Activated CD8-positive, alpha-beta T cell treated with anti-CD3 and anti-CD28 coated beads, Interleukin-2, amount 10 ng/mL, durations not matched to agents 7 days and 5 days (primary cell): Measurements from ENCODE around the gene PLEKHG2. TPM values are rescaled to one million over a fixed set of nuclear protein-coding genes. Genes with fewer than 3 reads are reported as not detected.
A peak's percentile ranks its signal among the peaks of the same experiment; 100 is the strongest.

Experiments
- ATAC-seq: fragments of 150-1000 bp; cut with Tn5 transposase; one replicate; pipeline ENCODE4 v1.10.0; 2021; ENCODE audit warnings: moderate library complexity
- CTCF ChIA-PET: fragments of 350-600 bp; sonication (Branson Sonifier 250); formaldehyde crosslinking; loops from one replicate; lab custom pipeline; 2021; ENCODE audit warnings: antibody characterized with exemption; lab: Charles Lee
- POLR2A ChIA-PET: fragments of 350-600 bp; sonication (Branson Sonifier 250); formaldehyde crosslinking; loops from one replicate; lab custom pipeline; 2021; ENCODE audit warnings: antibody characterized with exemption; lab: Charles Lee
- DNase-seq: peaks from one replicate; pipeline ENCODE4 v3.0.0-alpha.2; 2020
- H3K27ac Mint-ChIP-seq: one replicate; pipeline ENCODE4 v1.8.0; 2021; ENCODE audit warnings: mild to moderate bottlenecking, mixed read lengths
- H3K27me3 Mint-ChIP-seq: one replicate; pipeline ENCODE4 v1.8.0; 2021; ENCODE audit warnings: low read depth, mixed read lengths
- H3K36me3 Mint-ChIP-seq: one replicate; pipeline ENCODE4 v1.8.0; 2021; ENCODE audit warnings: low read depth, mixed read lengths
- H3K4me1 Mint-ChIP-seq: one replicate; pipeline ENCODE4 v1.8.0; 2021; ENCODE audit warnings: low read depth, mixed read lengths
- H3K4me3 Mint-ChIP-seq: one replicate; pipeline ENCODE4 v1.8.0; 2021; ENCODE audit warnings: mild to moderate bottlenecking, mixed read lengths
- H3K9me3 Mint-ChIP-seq: one replicate; pipeline ENCODE4 v1.8.0; 2022; ENCODE audit warnings: mixed read lengths; ENCODE audit not compliant: insufficient read depth
- total RNA-seq, 2 experiments: library from RNA; stranded (reverse); gene quantifications; one replicate each; pipeline ENCODE4 v1.2.3, GENCODE V29; 2021

Gene PLEKHG2, protein sequence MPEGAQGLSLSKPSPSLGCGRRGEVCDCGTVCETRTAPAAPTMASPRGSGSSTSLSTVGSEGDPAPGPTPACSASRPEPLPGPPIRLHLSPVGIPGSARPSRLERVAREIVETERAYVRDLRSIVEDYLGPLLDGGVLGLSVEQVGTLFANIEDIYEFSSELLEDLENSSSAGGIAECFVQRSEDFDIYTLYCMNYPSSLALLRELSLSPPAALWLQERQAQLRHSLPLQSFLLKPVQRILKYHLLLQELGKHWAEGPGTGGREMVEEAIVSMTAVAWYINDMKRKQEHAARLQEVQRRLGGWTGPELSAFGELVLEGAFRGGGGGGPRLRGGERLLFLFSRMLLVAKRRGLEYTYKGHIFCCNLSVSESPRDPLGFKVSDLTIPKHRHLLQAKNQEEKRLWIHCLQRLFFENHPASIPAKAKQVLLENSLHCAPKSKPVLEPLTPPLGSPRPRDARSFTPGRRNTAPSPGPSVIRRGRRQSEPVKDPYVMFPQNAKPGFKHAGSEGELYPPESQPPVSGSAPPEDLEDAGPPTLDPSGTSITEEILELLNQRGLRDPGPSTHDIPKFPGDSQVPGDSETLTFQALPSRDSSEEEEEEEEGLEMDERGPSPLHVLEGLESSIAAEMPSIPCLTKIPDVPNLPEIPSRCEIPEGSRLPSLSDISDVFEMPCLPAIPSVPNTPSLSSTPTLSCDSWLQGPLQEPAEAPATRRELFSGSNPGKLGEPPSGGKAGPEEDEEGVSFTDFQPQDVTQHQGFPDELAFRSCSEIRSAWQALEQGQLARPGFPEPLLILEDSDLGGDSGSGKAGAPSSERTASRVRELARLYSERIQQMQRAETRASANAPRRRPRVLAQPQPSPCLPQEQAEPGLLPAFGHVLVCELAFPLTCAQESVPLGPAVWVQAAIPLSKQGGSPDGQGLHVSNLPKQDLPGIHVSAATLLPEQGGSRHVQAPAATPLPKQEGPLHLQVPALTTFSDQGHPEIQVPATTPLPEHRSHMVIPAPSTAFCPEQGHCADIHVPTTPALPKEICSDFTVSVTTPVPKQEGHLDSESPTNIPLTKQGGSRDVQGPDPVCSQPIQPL (N-terminal part only)
- 10 to 100 TPM; 64.4 to 68.5 TPM for total RNA-seq

GRCh38 chr19:39412100-39412866, at the start of gene PLEKHG2:
TSS of gene PLEKHG2 (plus strand) at chr19:39412669. CDS start at chr19:39414087, 1,418 bp downstream.
- ATAC-seq: peak; percentile 63
- peaks cover 48% of the 10 kb centered on the region for H3K36me3 Mint-ChIP-seq

DNA sequence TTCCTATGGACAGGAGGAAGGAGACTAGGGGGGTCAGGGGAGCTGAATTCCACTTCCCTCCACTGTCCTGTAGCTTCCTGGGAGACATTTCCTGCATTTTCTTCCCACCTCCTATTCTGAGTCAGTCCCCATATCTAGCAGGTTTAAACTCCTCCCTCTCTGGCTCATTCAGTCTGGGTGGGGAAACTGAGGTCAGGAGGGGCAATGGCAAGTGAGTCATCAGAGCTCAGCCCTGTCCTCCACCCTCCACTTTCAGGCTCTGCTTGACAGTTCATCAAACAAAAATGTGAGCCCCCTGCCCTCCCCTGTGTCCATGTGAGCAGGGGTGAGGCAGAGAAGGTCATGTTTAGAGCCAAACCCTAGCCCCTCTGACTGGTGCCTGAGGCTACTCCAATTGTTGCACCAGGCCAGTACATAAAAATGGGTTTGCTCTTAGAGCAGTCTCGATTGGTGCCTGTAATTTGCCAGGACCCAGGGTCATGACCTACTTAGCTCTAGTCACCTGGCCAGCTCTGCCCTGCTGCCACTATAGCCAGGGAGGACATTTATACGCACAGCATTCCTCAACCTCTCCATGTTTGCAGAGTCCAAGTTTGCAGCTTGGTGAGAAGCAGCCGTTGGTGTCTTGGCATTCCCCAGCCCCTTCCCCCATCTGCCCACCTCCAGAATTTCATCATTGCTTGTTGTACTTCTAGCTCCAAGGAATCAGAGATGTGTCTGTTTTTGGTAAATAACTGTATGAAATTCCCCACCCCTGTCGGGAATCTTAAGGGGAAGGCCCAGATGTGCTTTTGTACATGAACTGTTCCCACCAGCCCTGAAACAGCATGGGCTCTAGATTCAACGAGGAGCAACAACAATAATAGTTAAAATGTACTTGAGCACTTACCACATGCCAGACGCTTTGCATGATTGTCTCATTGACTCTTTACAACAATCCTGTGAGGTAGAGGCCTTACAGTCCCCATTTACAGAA, 49.5 kb upstream of the PLEKHG2 start:
- H3K27ac Mint-ChIP-seq: no peak overlapping the region
- no peaks in the 10 kb centered on the region for H3K4me1 Mint-ChIP-seq
- CTCF ChIA-PET: interaction anchor here (0.7 to 1.5 kb wide), 3 partner anchors 10 to 252 kb away, joined by 3 to 6 read pairs (median 5); partner anchors contain the start of gene SAMD4B
- no peaks in the 10 kb centered on the region for H3K9me3 Mint-ChIP-seq
- H3K27me3 Mint-ChIP-seq: no peaks in the 10 kb centered on the region
- DNase-seq (no peak), ATAC-seq (no peak)
- H3K36me3 Mint-ChIP-seq: peaks cover 29% of the 10 kb centered on the region
- POLR2A ChIA-PET: interaction anchor here (0.6 kb wide), 2 partner anchors 21 to 31 kb away, joined by 3 read pairs; partner anchors contain the start of gene SAMD4B
- H3K4me3 Mint-ChIP-seq: no peak overlapping the region

More at GRCh38 chr19:39412100-39412866, at the start of gene PLEKHG2:
- Mint-ChIP-seq H3K27ac (peak within 1 kb of the TSS; percentile 89), H3K9me3 (no peaks in the 10 kb centered on the region), H3K27me3 (no peaks in the 10 kb centered on the region), H3K4me3 (peak within 1 kb of the TSS; percentile 97), H3K4me1 (peaks cover 37% of the 10 kb centered on the region)
- ChIA-PET POLR2A (interaction anchor here (0.7 to 4.7 kb wide), 8 partner anchors 8 to 70 kb away, joined by 3 to 93 read pairs (median 7); partner anchors contain the start of genes MED29, PAF1, RPS16 and SAMD4B), CTCF (interaction anchor here (0.7 to 2.2 kb wide), 24 partner anchors 8 to 290 kb away, joined by 3 to 145 read pairs (median 5); partner anchors contain the start of genes EID2B, GMFG, MED29 and PAF1)
- peak; percentile 98 for DNase-seq

- H3K36me3 Mint-ChIP-seq: peaks cover 34% of the 10 kb centered on the region
- H3K27ac Mint-ChIP-seq: no peak overlapping the region
- H3K9me3 Mint-ChIP-seq: no peaks in the 10 kb centered on the region
These were observed 48.5 kb upstream of the PLEKHG2 start for GRCh38 chr19:39363901-39364457.

GRCh38 chr19:39365531-39365930, 46.9 kb upstream of the PLEKHG2 start:
- ATAC-seq: no peak
- DNase-seq: no peak
- Mint-ChIP-seq H3K9me3 (no peaks in the 10 kb centered on the region), H3K36me3 (peaks cover 28% of the 10 kb centered on the region), H3K4me1 (no peaks in the 10 kb centered on the region), H3K4me3 (no peak overlapping the region), H3K27ac (no peak overlapping the region), H3K27me3 (no peaks in the 10 kb centered on the region)
- CTCF ChIA-PET: no interaction called here
- POLR2A ChIA-PET: no interaction called here

More at GRCh38 chr19:39363901-39364457, 48.5 kb upstream of the PLEKHG2 start:
- Mint-ChIP-seq H3K27me3 (no peaks in the 10 kb centered on the region), H3K4me3 (no peak overlapping the region), H3K4me1 (no peaks in the 10 kb centered on the region)
- POLR2A ChIA-PET: no interaction called here
- ATAC-seq: no peak
- DNase-seq: no peak
- CTCF ChIA-PET: interaction anchor here (1.0 to 1.5 kb wide), 2 partner anchors 11 to 21 kb away, joined by 5 to 6 read pairs; partner anchors contain the start of gene SAMD4B

DNA sequence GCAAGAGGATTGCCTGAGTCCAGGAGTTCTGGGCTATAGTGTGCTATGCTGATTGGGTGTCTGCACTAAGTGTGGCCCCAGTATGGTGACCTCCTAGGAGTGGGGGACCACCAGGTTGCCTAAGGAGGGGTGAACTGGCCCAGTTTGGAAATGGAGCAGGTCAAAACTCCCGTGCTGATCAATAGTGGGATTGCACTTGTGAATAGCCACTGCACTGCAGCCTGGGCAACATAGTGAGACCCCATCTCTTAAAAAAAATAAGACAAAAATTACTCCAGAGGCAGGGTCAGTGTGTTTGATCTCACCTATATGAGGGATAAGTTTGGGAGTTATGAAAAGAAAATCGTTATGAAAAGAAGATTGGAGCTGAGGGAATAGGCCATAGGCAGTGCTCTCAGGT, 43.3 kb upstream of the PLEKHG2 start:
- Mint-ChIP-seq H3K27ac (no peak overlapping the region), H3K9me3 (no peaks in the 10 kb centered on the region), H3K4me1 (no peaks in the 10 kb centered on the region), H3K36me3 (peaks cover 27% of the 10 kb centered on the region), H3K4me3 (no peak overlapping the region), H3K27me3 (no peaks in the 10 kb centered on the region)
- DNase-seq (no peak), ATAC-seq (no peak)
- ChIA-PET POLR2A (interaction anchor here (0.7 kb wide), 1 partner anchor 66 kb away, joined by 3 read pairs; the partner anchor contains the start of gene RPS16), CTCF (no interaction called here)

GRCh38 chr19:39370735-39371134, 41.7 kb upstream of the PLEKHG2 start:
- no peak for DNase-seq
- ChIA-PET POLR2A (no interaction called here), CTCF (no interaction called here)
- Mint-ChIP-seq H3K4me3 (no peak overlapping the region), H3K27me3 (no peaks in the 10 kb centered on the region), H3K27ac (no peak overlapping the region), H3K4me1 (no peaks in the 10 kb centered on the region), H3K36me3 (peaks cover 23% of the 10 kb centered on the region), H3K9me3 (no peaks in the 10 kb centered on the region)
- ATAC-seq: no peak

DNA sequence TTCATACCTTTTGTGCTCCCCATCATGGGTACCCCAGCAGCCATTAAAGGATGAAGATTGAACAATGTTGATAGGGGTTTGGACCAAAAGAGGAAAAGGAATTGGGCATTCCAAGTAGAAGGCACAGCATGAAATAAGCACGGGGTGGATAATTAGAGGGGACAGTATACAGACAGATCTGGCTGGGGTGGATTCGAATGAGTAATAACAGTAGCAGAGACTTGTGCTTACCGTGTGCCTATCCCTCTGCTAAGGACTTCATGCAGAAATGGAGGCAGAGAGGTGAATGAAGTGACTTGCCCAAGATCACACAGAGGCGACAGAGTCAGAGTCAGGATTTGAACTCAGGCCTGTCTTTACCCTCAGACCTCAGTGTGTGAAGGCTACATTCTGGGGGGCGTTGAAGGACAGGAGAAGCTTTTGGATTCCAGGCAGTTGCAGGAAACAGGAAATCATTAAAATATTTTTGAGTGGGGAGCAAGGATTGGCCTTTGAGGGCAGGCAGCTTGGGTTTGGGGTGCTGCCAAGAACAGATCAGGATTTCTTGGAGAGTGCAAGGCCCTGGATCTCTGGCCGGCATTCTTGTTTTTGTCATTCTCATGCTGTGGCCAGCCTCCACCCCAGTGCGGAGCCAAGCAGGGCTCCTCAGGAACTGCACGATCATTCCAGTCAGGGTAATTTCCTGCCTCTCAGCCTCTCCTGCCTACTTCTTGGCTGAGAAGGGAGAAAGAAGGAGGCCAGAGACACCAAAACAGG, 40.2 kb upstream of the PLEKHG2 start:
- Mint-ChIP-seq H3K4me3 (no peak overlapping the region), H3K27me3 (no peaks in the 10 kb centered on the region), H3K36me3 (peaks cover 29% of the 10 kb centered on the region), H3K9me3 (no peaks in the 10 kb centered on the region), H3K27ac (peak overlapping the region; percentile 13), H3K4me1 (no peaks in the 10 kb centered on the region)
- CTCF ChIA-PET: no interaction called here
- POLR2A ChIA-PET: no interaction called here
- DNase-seq (no peak), ATAC-seq (no peak)

GRCh38 chr19:39372941-39373340, 39.5 kb upstream of the PLEKHG2 start:
- ATAC-seq: no peak
- H3K36me3 Mint-ChIP-seq: peaks cover 34% of the 10 kb centered on the region
- no peaks in the 10 kb centered on the region for H3K9me3 Mint-ChIP-seq
- no peak overlapping the region for H3K4me3 Mint-ChIP-seq
- DNase-seq: no peak
- POLR2A ChIA-PET: no interaction called here
- CTCF ChIA-PET: no interaction called here
- no peak overlapping the region for H3K27ac Mint-ChIP-seq
- H3K4me1 Mint-ChIP-seq: no peaks in the 10 kb centered on the region
- no peaks in the 10 kb centered on the region for H3K27me3 Mint-ChIP-seq

DNA sequence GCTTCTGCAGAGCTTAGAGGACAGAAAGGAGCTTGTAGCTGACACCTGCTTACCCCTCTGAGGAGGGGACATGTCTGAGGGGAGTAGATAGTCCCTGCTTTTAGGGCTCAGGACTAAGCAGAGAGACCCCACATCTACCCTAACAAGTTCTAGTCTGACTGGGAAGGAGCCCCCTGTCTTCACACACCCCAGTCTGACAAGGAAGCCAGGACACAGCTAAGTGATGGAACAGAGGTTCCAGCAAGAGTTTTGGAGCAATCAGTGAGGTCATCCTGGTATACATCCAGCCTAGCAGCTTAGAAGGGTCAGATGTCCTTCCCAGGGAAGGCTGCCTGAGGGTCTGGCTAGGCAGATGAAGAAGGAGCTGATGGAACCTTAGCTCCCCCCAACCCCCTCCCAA, 36.5 kb upstream of the PLEKHG2 start:
- Mint-ChIP-seq H3K27ac (no peak overlapping the region), H3K4me3 (no peak overlapping the region), H3K9me3 (no peaks in the 10 kb centered on the region), H3K4me1 (no peaks in the 10 kb centered on the region), H3K27me3 (no peaks in the 10 kb centered on the region), H3K36me3 (peaks cover 34% of the 10 kb centered on the region)
- ChIA-PET CTCF (no interaction called here), POLR2A (interaction anchor here (0.8 kb wide), 1 partner anchor 15 kb away, joined by 4 read pairs; the partner anchor contains the start of genes MED29 and PAF1)
- ATAC-seq (no peak), DNase-seq (no peak)
